SK-N-SH (cell line): ENCODE measurements around the gene FMO4. TPM values are rescaled to one million over a fixed set of nuclear protein-coding genes. Genes with fewer than 3 reads are reported as not detected.

Source experiments
- CTCF ChIA-PET: fragments of 300-600, 350-600 bp; formaldehyde crosslinking; extraction: SDS; loops from one replicate; lab custom pipeline; 2021; lab: Yijun Ruan, JAX
- POLR2A ChIA-PET: fragments of 350-600 bp; sonication (Branson Sonifier 250); formaldehyde crosslinking; extraction: SDS; loops from one replicate; lab custom pipeline; 2020; ENCODE audit warnings: antibody characterized with exemption, inconsistent platforms; lab: Yijun Ruan, JAX
- DNase-seq: peaks from one replicate; pipeline ENCODE4 v3.0.0; 2012
- H2AFZ ChIP-seq: fragments of 200-600 bp; sonication (generic); 2 replicates; pipeline ENCODE4 v1.8.1; 2016; ENCODE audit warnings: antibody characterized with exemption, mild to moderate bottlenecking, low read depth
- H3F3A ChIP-seq: fragments of 200-600 bp; sonication (generic); replicated peaks from 2 replicates; pipeline ENCODE3; 2016; ENCODE audit warnings: antibody characterized with exemption, mild to moderate bottlenecking; ENCODE audit not compliant: insufficient read depth
- H3K27ac ChIP-seq, 2 experiments: fragments of 200-500 bp in 1 of 2; fragments of 200-600 bp in 1 of 2; sonication (Bioruptor generic) in 1 of 2; sonication (generic), shearing (Covaris generic) in 1 of 2; 2 replicates each; pipeline versions ENCODE4 v1.5.1 to v1.6.1; 2014 to 2016; ENCODE audit warnings: low read depth in 2 of 2, inconsistent platforms in 1 of 2, low read length in 1 of 2, mild to moderate bottlenecking in 1 of 2, mixed read lengths in 1 of 2
- H3K27me3 ChIP-seq: fragments of 200-600 bp; sonication (generic), shearing (Covaris generic); 2 replicates; pipeline ENCODE4 v1.6.1; 2016; ENCODE audit warnings: mixed run types; ENCODE audit not compliant: insufficient read depth
- H3K36me3 ChIP-seq, 2 experiments: fragments of 200-500 bp in 1 of 2; fragments of 200-600 bp in 1 of 2; sonication (Bioruptor generic) in 1 of 2; sonication (generic) in 1 of 2; replicated peaks in 1 of 2; 2 replicates each; pipeline versions ENCODE3 to v1.5.1; 2014 to 2016; ENCODE audit warnings: low read length in 1 of 2, mild to moderate bottlenecking in 1 of 2; ENCODE audit not compliant: insufficient read depth in 2 of 2, control insufficient read depth in 1 of 2
- H3K4me1 ChIP-seq, 2 experiments: fragments of 200-500 bp in 1 of 2; fragments of 200-600 bp in 1 of 2; sonication (Bioruptor generic) in 1 of 2; sonication (generic), shearing (Covaris generic) in 1 of 2; 2 replicates each; pipeline versions ENCODE4 v1.5.1 to v1.6.1; 2014 to 2016; ENCODE audit warnings: low read depth in 1 of 2, low read length in 1 of 2, mixed run types in 1 of 2; ENCODE audit not compliant: insufficient read depth in 2 of 2, control insufficient read depth in 1 of 2
- H3K4me2 ChIP-seq: fragments of 200-600 bp; sonication (generic), shearing (Covaris generic); 2 replicates; pipeline ENCODE4 v1.6.1; 2017; ENCODE audit warnings: mixed run types
- H3K4me3 ChIP-seq, 2 experiments: fragments of 200-500 bp in 1 of 2; fragments of 200-600 bp in 1 of 2; sonication (Bioruptor generic) in 1 of 2; sonication (generic), shearing (Covaris generic) in 1 of 2; 2 replicates each; pipeline versions ENCODE4 v1.5.1 to v1.8.1; 2014 to 2016; ENCODE audit warnings: low read depth in 2 of 2, inconsistent platforms in 1 of 2, low read length in 1 of 2, mild to moderate bottlenecking in 1 of 2, mixed read lengths in 1 of 2, moderate library complexity in 1 of 2
- H3K79me2 ChIP-seq: fragments of 200-600 bp; sonication (generic); 2 replicates; pipeline ENCODE4 v1.8.1; 2017; ENCODE audit warnings: mild to moderate bottlenecking; ENCODE audit not compliant: insufficient read depth
- H3K9ac ChIP-seq: fragments of 200-600 bp; sonication (generic); 2 replicates; pipeline ENCODE4 v1.6.1; 2017; ENCODE audit warnings: mixed run types
- H3K9me2 ChIP-seq: fragments of 200-600 bp; sonication (generic); 2 replicates; pipeline ENCODE4 v1.6.1; 2017; ENCODE audit warnings: mixed run types
- H3K9me3 ChIP-seq: fragments of 200-600 bp; sonication (generic); 2 replicates; pipeline ENCODE4 v1.6.1; 2017; ENCODE audit warnings: mixed run types, mild to moderate bottlenecking, moderate library complexity
- H4K20me1 ChIP-seq: fragments of 200-600 bp; sonication (generic); 2 replicates; pipeline ENCODE4 v1.6.1; 2017; ENCODE audit warnings: mild to moderate bottlenecking, mixed run types; ENCODE audit not compliant: insufficient read depth
- CHD2 ChIP-seq: fragments of 150-350 bp; IDR thresholded peaks from 2 replicates; pipeline ENCODE4 v1.6.1; 2018; ENCODE audit warnings: low read length; ENCODE audit not compliant: partially characterized antibody
- CTCF ChIP-seq: fragments of 200-600 bp; sonication (generic); IDR thresholded peaks from 2 replicates; pipeline ENCODE4 v1.6.1; 2017; ENCODE audit warnings: antibody characterized with exemption, mild to moderate bottlenecking, moderate library complexity
- EZH2phosphoT487 ChIP-seq: fragments of 200-600 bp; sonication (generic); IDR thresholded peaks from 2 replicates; pipeline ENCODE4 v1.6.1; 2017; ENCODE audit warnings: low read depth, mixed run types, mild to moderate bottlenecking, antibody characterized with exemption, moderate library complexity, borderline replicate concordance
- FOSL2 ChIP-seq: IDR thresholded peaks from 2 replicates; pipeline ENCODE4 v1.4.0; 2012; ENCODE audit warnings: low read depth, mild to moderate bottlenecking, moderate library complexity, borderline replicate concordance
- FOXJ3 ChIP-seq: sonication (generic); formaldehyde crosslinking; IDR thresholded peaks from 2 replicates; pipeline ENCODE4 v1.5.1; 2020; ENCODE audit warnings: mild to moderate bottlenecking, missing genetic modification reagents
- GABPA ChIP-seq: IDR thresholded peaks from 2 replicates; pipeline ENCODE4 v1.4.0; 2012; ENCODE audit warnings: low read depth, mild to moderate bottlenecking
- GATA2 ChIP-seq: sonication (generic); formaldehyde crosslinking; IDR thresholded peaks from 2 replicates; pipeline ENCODE4 v1.5.0; 2020; ENCODE audit warnings: mild to moderate bottlenecking, missing genetic modification reagents
- JUND ChIP-seq: IDR thresholded peaks from 2 replicates; pipeline ENCODE4 v1.4.0; 2012
- MAX ChIP-seq: IDR thresholded peaks from 2 replicates; pipeline ENCODE4 v1.4.0; 2012; ENCODE audit warnings: low read depth
- NFIC ChIP-seq: IDR thresholded peaks from 2 replicates; pipeline ENCODE4 v1.4.0; 2012; ENCODE audit warnings: borderline replicate concordance
- PBX3 ChIP-seq: IDR thresholded peaks from 2 replicates; pipeline ENCODE4; 2012
- POLR2AphosphoS5 ChIP-seq: IDR thresholded peaks from 2 replicates; pipeline ENCODE4 v1.6.1; 2012; ENCODE audit warnings: low read depth, low read length
- RAD21 ChIP-seq: IDR thresholded peaks from 2 replicates; pipeline ENCODE4 v1.6.1; 2012; ENCODE audit warnings: mild to moderate bottlenecking, low read length
- RFX5 ChIP-seq: IDR thresholded peaks from 2 replicates; pipeline ENCODE4 v1.6.1; 2012; ENCODE audit warnings: mild to moderate bottlenecking, improper control_type of control experiment, low read length
- RXRA ChIP-seq: IDR thresholded peaks from 2 replicates; pipeline ENCODE4 v1.4.0; 2012; ENCODE audit warnings: low read depth, mild to moderate bottlenecking, borderline replicate concordance
- SIN3A ChIP-seq: IDR thresholded peaks from 2 replicates; pipeline ENCODE4 v1.6.1; 2012; ENCODE audit warnings: low read depth, mild to moderate bottlenecking, low read length, moderate library complexity, borderline replicate concordance
- SMC3 ChIP-seq: IDR thresholded peaks from 2 replicates; pipeline ENCODE4 v1.6.1; 2012; ENCODE audit warnings: low read depth, low read length, improper control_type of control experiment
- TAF1 ChIP-seq: IDR thresholded peaks from 2 replicates; pipeline ENCODE4 v1.6.1; 2012; ENCODE audit warnings: low read depth, mild to moderate bottlenecking, low read length, moderate library complexity, borderline replicate concordance
- TEAD4 ChIP-seq: IDR thresholded peaks from 2 replicates; pipeline ENCODE4 v1.4.0; 2012; ENCODE audit warnings: mild to moderate bottlenecking, borderline replicate concordance; ENCODE audit not compliant: insufficient read depth
- YY1 ChIP-seq: IDR thresholded peaks from 2 replicates; pipeline ENCODE4 v1.4.0; 2012; ENCODE audit warnings: low read depth, mild to moderate bottlenecking
- ZBTB33 ChIP-seq: IDR thresholded peaks from 2 replicates; pipeline ENCODE4 v1.4.0; 2012; ENCODE audit warnings: low read depth, borderline replicate concordance
- WGBS: methylation state at CpG from one replicate; pipeline ENCODE4 v1.1.6; 2017; ENCODE audit warnings: low lambda C conversion rate; 5-methylcytosine and 5-hydroxymethylcytosine counted together
- polyA plus RNA-seq, 3 experiments: library from polyadenylated mRNA; depleted of rRNA; stranded (reverse); fragments of >200 nt; gene quantifications; 2 replicates each; pipeline ENCODE4 v1.2.3, GENCODE V29; 2012

The FMO4 gene
- polyA plus RNA-seq, 1 of the 3 experiments (the other 2 are of a cell fraction): 1.6 TPM

GRCh38 chr1:171266930-171267329 is 47.1 kb upstream of the FMO4 start:
- Histone ChIP-seq H3K9ac (no peak overlapping the region), H3K4me1 (no peaks in the 10 kb centered on the region), H3K79me2 (no peaks in the 10 kb centered on the region), H3K9me3 (no peaks in the 10 kb centered on the region), H3K9me2 (no peaks in the 10 kb centered on the region), H3K27ac (no peak overlapping the region), H4K20me1 (no peaks in the 10 kb centered on the region), H3K4me2 (no peak overlapping the region), H3F3A (no peaks in the 10 kb centered on the region), H3K36me3 (peaks cover 0 to 4% of the 10 kb centered on the region in 2 experiments), H3K27me3 (peaks cover 44% of the 10 kb centered on the region; the same call in 1 of the 2 replicates), H3K4me3 (no peak overlapping the region)
- POLR2A ChIA-PET: no interaction called here
- WGBS: 2% methylated on average over 4 of the region's 4 CpGs
- DNase-seq: no peak
- CTCF ChIA-PET: interaction anchor here (0.9 kb wide), 1 partner anchor 16 kb away, joined by 3 read pairs; no protein-coding TSS in a partner anchor
- no peak for TF ChIP-seq SMC3
- TF ChIP-seq RAD21: no peak
- no peak for TF ChIP-seq FOXJ3
- TF ChIP-seq CTCF: no peak
- TF ChIP-seq SIN3A: no peak
- TF ChIP-seq PBX3: no peak
- TF ChIP-seq JUND: no peak
- TF ChIP-seq RFX5: no peak
- TF ChIP-seq MAX: no peak
- no peak for TF ChIP-seq ZBTB33
- TF ChIP-seq TEAD4: no peak
- TF ChIP-seq CHD2: no peak
- TF ChIP-seq TAF1: no peak
- TF ChIP-seq, all 33 proteins: peak for 0
- no peak overlapping the region for H2AFZ ChIP-seq

GRCh38 chr1:171267391-171267790 is 46.6 kb upstream of the FMO4 start:
- no peak for TF ChIP-seq POLR2AphosphoS5
- TF ChIP-seq GATA2 (CRISPR knock-in tag): no peak
- TF ChIP-seq RAD21: no peak
- no peak for TF ChIP-seq EZH2phosphoT487
- no peak for TF ChIP-seq NFIC
- no peak for TF ChIP-seq CTCF
- no peak for TF ChIP-seq GABPA
- no peak for TF ChIP-seq MAX
- no peak for TF ChIP-seq RFX5
- no peak for TF ChIP-seq RXRA
- TF ChIP-seq CHD2: no peak
- no peak for TF ChIP-seq FOSL2
- no peak for TF ChIP-seq FOXJ3
- no peak for TF ChIP-seq YY1
- Histone ChIP-seq H3K27ac (no peak overlapping the region), H4K20me1 (no peaks in the 10 kb centered on the region), H3K9me3 (no peaks in the 10 kb centered on the region), H3K4me3 (no peak overlapping the region), H3K79me2 (no peaks in the 10 kb centered on the region), H3K9ac (no peak overlapping the region), H3K4me2 (no peak overlapping the region), H3K27me3 (peaks cover 41% of the 10 kb centered on the region; the same call in 1 of the 2 replicates), H3K36me3 (peaks cover 0 to 3% of the 10 kb centered on the region in 2 experiments), H2AFZ (no peak overlapping the region), H3K9me2 (no peaks in the 10 kb centered on the region), H3K4me1 (no peaks in the 10 kb centered on the region), H3F3A (no peaks in the 10 kb centered on the region)
- DNase-seq: no peak
- CTCF ChIA-PET: no interaction called here
- whole genome bisulfite sequencing: 6% methylated on average over 1 of the region's 1 CpG
- POLR2A ChIA-PET: no interaction called here
